Stimulated activated naive B cell treated with anti-CD40 and anti-IgM and Interleukin-4, amounts not matched to agents 10 μg/mL and 1 μg/mL and 100 μg/mL, for 72 hours (primary cell): ENCODE measurements around the gene MAP1LC3A.

ENCODE experiments used
- ATAC-seq, 2 donors: fragments of 150-1000 bp; cut with Tn5 transposase; replicated peaks; 2 replicates each; pipeline ENCODE4 v1.10.0; 2021; ENCODE audit warnings: moderate library complexity in 1 of 2
- DNase-seq: peaks from one replicate; pipeline ENCODE4 v3.0.0; 2021
- H3K27ac Mint-ChIP-seq: one replicate; pipeline ENCODE4 v1.8.0; 2022; ENCODE audit warnings: mild to moderate bottlenecking, mixed read lengths
- H3K27me3 Mint-ChIP-seq, 2 donors: one replicate each; pipeline ENCODE4 v1.8.0; 2022; ENCODE audit warnings: mixed read lengths in 2 of 2
- H3K36me3 Mint-ChIP-seq, 2 donors: one replicate each; pipeline ENCODE4 v1.8.0; 2022; ENCODE audit warnings: mixed read lengths in 2 of 2, mild to moderate bottlenecking in 1 of 2
- H3K4me1 Mint-ChIP-seq, 2 donors: one replicate each; pipeline ENCODE4 v1.8.0; 2022; ENCODE audit warnings: mixed read lengths in 2 of 2, mild to moderate bottlenecking in 1 of 2
- H3K4me3 Mint-ChIP-seq, 2 donors: one replicate each; pipeline ENCODE4 v1.8.0; 2022; ENCODE audit warnings: mild to moderate bottlenecking in 2 of 2, mixed read lengths in 2 of 2, moderate library complexity in 1 of 2
- H3K9me3 Mint-ChIP-seq, 2 donors: one replicate each; pipeline ENCODE4 v1.8.0; 2022; ENCODE audit warnings: mixed read lengths in 2 of 2, mild to moderate bottlenecking in 1 of 2

Gene MAP1LC3A

DNA sequence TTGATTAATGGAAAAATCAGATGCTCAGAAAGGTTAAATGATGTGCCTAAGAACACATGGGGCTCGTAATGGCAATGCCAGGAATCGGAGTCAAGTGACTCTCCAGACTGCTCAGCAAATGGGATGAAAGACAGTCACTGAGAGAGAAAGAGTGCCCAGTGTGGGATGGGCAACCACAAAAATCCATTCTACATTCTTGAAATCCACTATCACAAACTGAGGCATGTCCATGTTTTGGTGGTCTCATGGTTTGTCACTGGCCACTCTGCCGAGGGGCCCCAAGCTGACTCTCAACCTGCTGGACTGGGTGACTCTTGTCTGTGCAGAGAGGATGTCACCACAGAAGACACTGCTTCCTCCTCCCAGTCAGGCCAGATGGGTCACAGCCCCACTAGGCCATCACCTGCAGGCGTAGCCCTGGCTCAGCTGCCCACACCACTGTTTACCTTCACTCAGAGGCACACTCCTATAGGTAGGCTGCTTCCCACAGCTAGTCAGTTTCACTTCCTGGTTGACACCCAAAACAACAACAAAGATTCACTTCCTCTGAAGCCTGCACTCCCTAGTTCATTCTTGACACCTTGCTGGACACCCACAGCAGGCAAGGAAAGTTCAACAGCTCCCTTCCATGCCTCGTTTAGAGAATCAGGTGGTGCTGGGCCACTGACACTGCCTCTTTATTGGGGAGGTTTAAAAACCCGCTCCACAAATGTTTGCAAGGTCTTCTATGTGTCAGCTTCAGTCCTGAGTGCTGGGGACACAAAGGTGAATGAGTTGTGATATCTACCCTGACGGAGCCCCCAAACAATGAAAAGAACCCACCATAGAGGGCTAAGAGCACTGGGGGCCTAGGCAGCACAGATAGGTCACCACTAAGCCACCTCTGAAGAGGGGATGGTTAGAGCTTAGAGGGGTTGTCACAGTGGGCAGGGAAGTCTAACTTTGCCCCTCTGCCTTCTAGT lies 21.7 kb downstream of the MAP1LC3A start:
- Mint-ChIP-seq H3K9me3 (peaks cover 8 to 9% of the 10 kb centered on the region in 2 donors), H3K27ac (peak overlapping the region; percentile 83), H3K4me1 (peaks cover 20 to 26% of the 10 kb centered on the region in 2 donors), H3K36me3 (peaks cover 31 to 43% of the 10 kb centered on the region in 2 donors), H3K27me3 (no peaks in the 10 kb centered on the region), H3K4me3 (peak overlapping the region in 1 of 2 donors; percentile 17)
- ATAC-seq, result peak; percentile 81 to 93
- peak; percentile 25 for DNase-seq

DNA sequence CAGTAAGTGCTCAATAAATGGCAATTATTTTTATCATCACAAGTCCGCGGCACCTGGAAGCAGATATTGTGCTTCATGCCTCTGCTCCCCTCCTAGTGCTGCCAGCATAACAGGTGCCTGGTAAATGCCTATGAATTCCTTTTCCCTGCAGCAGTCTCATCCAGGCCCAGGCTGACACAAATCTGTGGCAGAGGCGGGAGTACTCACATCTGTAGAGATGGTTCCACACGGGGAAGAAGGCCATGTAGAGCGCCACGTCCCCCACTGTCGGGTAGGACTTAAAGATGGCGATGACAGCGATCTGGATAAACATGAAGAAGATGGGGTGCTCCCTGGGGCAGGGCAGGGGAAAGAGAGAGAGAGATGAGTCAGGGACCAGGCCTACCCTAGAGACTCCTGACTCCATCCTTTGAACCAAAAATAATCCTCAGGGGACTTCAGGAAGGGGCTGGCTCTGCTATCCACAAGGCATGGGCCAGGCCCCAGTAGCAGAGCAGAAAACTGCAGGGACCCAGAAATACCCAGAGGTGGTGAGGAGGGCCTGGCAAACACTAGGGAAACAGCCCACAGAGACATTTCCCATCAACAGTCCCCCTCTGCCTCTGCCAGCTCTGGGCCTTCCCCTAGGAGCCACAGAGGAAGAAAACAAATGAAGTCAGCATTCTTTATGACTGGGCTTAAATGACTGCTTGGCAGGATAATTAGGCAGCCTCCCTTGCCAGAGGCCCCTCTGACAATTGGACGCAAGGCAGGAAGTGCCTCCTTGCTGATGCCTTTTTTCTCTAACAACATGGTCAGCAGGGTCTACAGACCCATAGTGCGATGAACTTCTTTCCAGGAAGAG lies 23.0 kb downstream of the MAP1LC3A start:
- Mint-ChIP-seq H3K27ac (peak overlapping the region; percentile 87), H3K36me3 (peaks cover 33 to 42% of the 10 kb centered on the region in 2 donors), H3K4me1 (peaks cover 20 to 26% of the 10 kb centered on the region in 2 donors), H3K27me3 (no peaks in the 10 kb centered on the region), H3K9me3 (peaks cover 8 to 9% of the 10 kb centered on the region in 2 donors), H3K4me3 (no peak overlapping the region)
- ATAC-seq (peak; percentile 74 to 88), DNase-seq (peak; percentile 39)

DNA sequence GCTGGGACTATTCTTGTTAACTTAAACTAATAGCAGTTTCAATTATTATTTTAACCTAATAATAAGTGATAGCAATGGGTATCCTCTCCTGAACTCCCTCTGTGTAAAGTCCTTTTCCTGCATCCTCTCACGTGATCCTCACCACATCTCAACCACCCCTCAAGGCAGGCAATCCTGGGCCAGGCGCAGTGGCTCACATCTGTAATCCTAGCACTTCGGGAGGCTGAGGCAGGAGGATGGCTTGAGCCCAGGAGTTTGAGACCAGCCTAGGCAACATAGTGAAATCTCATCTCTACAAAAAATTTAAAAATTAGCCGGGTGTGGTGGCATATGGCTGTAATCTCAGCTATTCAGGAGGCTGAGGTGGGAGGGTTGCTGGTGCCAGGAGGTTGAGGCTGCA lies 23.7 kb downstream of the MAP1LC3A start:
- Mint-ChIP-seq H3K9me3 (peaks cover 8 to 9% of the 10 kb centered on the region in 2 donors), H3K36me3 (peaks cover 33 to 42% of the 10 kb centered on the region in 2 donors), H3K4me3 (no peak overlapping the region), H3K27me3 (no peaks in the 10 kb centered on the region), H3K27ac (peak overlapping the region; percentile 56), H3K4me1 (peaks cover 20 to 26% of the 10 kb centered on the region in 2 donors)
- DNase-seq (no peak), ATAC-seq (no peak)

DNA sequence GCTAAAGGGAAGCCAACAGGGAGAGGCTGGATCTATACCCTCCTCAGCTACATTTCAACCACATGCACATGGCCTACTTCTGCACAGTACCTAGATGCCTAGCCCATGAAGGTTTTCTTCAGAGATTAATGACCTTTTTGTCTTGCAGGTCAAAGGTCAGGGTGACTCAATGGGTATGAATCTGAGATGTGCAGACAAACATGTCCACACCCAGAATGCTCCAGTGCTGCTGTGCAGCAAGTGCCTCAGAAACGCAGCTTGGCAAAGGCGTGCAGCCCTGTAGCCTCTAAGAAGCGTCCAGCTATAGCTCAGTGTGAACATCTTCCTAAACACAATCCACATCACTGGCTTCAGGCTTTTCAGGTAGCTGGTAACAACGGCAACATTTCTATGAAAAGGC lies 24.4 kb downstream of the MAP1LC3A start:
- Mint-ChIP-seq H3K27ac (peak overlapping the region; percentile 56), H3K27me3 (no peaks in the 10 kb centered on the region), H3K4me3 (no peak overlapping the region), H3K4me1 (peaks cover 20 to 26% of the 10 kb centered on the region in 2 donors), H3K36me3 (peaks cover 33 to 47% of the 10 kb centered on the region in 2 donors), H3K9me3 (peaks cover 8 to 9% of the 10 kb centered on the region in 2 donors)
- no peak for DNase-seq
- no peak for ATAC-seq

DNA sequence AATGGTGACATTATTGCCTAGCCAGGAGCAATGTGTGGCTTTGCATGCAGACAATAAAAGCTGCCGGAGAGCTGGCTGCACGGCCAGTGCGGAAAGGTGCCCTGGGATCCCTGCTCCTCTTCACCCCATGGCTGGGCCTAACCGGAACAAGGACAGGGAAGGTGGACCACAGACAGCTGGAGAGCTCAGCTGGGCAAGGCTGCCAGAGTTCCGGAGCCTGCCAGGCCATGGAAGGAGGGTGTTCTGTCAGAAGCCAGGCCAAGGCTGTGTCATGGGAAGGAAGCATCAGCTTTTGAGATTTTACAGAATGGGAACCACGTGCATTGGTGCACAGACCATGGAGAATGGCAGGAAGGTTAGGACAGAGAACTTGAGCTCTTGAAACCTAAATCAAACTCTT lies 25.0 kb downstream of the MAP1LC3A start:
- peaks cover 20 to 26% of the 10 kb centered on the region in 2 donors for H3K4me1 Mint-ChIP-seq
- no peaks in the 10 kb centered on the region for H3K27me3 Mint-ChIP-seq
- DNase-seq, result no peak
- H3K4me3 Mint-ChIP-seq, result no peak overlapping the region
- H3K27ac Mint-ChIP-seq, result no peak overlapping the region
- peaks cover 33 to 47% of the 10 kb centered on the region in 2 donors for H3K36me3 Mint-ChIP-seq
- peaks cover 8 to 9% of the 10 kb centered on the region in 2 donors for H3K9me3 Mint-ChIP-seq
- ATAC-seq, result no peak

DNA sequence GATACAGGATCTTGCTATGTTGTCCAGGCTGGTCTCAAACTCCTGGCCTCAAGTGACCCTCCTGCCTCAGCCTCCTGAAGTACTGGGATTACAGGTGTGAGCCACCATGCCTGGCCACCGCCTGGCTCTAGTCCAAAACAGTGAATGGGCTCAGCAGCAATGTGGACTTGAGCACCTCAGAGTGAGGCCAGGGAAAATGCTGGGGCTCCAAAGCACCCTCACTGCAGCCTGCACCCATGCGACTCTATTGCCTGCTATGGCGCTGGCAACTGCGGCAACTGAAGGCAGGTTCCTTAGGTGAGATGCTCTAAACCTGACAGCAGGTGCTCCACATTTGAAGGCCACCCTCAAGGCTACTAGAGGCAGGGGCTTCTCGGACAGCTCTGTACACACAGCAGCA lies 26.5 kb downstream of the MAP1LC3A start:
- no peaks in the 10 kb centered on the region for H3K27me3 Mint-ChIP-seq
- peaks cover 15 to 22% of the 10 kb centered on the region in 2 donors for H3K4me1 Mint-ChIP-seq
- no peak for ATAC-seq
- no peak overlapping the region for H3K27ac Mint-ChIP-seq
- peaks cover 8 to 9% of the 10 kb centered on the region in 2 donors for H3K9me3 Mint-ChIP-seq
- peaks cover 29 to 40% of the 10 kb centered on the region in 2 donors for H3K36me3 Mint-ChIP-seq
- H3K4me3 Mint-ChIP-seq, result no peak overlapping the region
- DNase-seq, result no peak

DNA sequence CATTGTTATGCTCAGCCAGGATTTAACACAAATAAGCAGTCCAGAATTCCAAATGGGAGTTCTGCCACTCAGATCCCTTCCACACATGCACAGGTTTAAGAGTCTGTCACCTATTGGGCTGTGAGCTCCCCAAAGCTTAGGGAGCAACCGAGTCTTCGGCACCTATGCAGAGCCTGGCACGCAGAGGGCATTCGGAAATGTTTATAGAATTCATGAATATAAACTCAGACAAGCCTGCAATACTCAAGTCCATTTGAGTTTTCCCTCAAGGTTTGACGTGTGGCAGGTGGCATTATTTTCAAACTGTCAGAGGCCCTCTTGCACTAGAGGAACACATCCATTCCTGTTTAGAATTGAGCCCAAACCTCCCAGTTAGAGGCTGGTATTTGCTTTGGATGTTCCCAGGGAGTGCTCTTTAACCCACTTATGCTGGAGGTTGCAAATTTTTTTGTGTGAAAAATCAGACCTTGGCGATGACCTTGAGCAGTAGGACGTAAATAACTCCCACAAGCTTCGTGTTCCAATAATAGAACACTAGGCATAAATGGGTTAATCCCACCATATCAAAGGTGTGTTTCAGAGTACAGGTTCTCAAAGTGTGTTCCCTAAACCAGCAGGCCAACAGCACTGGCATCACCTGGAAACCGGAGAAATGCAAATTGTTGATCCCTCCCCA lies 28.1 kb downstream of the MAP1LC3A start:
- no peak overlapping the region for H3K4me3 Mint-ChIP-seq
- no peaks in the 10 kb centered on the region for H3K9me3 Mint-ChIP-seq
- H3K4me1 Mint-ChIP-seq, result peaks cover 5 to 9% of the 10 kb centered on the region in 2 donors
- peaks cover 13 to 24% of the 10 kb centered on the region in 2 donors for H3K36me3 Mint-ChIP-seq
- no peak for DNase-seq
- no peaks in the 10 kb centered on the region for H3K27me3 Mint-ChIP-seq
- no peak for ATAC-seq
- H3K27ac Mint-ChIP-seq, result no peak overlapping the region

DNA sequence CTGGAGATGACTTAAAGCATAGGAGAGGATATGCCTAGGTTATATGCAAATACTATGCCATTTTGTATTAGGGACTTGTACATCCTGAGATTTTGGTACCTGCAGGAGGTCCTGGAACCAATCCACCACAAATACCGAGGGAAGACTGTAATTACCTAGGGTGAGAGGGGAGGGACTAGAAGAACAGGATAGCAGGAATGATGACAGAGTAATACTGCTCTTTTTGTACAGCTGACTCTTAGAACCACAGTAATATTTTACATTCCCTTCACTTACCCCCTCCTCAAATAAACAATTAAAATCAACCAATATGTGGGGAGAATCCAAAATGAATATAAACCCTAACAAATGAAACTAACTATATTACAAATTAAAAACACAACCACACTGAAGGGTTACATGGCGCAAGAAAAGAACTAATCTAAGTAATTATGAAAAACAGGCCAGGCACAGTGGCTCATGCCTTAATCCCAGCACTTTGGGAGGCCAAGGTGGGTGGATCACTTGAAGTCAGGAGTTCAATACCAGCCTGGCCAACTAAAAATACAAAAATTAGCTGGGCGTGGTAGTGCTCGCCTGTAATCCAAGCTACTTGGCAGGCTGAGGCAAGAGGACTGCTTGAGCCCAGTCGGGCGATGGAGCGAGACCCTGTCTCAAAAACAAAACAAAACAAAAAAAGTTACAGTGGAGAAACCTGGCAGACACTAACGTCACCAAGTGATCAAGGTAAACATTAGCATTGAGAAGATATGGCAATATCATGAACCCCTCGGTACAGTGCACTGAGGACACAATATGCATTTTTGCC lies 37.1 kb downstream of the MAP1LC3A start:
- H3K27ac Mint-ChIP-seq, result no peak overlapping the region
- H3K4me1 Mint-ChIP-seq, result no peaks in the 10 kb centered on the region
- peaks cover 3 to 11% of the 10 kb centered on the region in 2 donors for H3K36me3 Mint-ChIP-seq
- ATAC-seq (no peak), DNase-seq (no peak)
- H3K4me3 Mint-ChIP-seq, result no peak overlapping the region
- H3K9me3 Mint-ChIP-seq, result no peaks in the 10 kb centered on the region
- H3K27me3 Mint-ChIP-seq, result no peaks in the 10 kb centered on the region

DNA sequence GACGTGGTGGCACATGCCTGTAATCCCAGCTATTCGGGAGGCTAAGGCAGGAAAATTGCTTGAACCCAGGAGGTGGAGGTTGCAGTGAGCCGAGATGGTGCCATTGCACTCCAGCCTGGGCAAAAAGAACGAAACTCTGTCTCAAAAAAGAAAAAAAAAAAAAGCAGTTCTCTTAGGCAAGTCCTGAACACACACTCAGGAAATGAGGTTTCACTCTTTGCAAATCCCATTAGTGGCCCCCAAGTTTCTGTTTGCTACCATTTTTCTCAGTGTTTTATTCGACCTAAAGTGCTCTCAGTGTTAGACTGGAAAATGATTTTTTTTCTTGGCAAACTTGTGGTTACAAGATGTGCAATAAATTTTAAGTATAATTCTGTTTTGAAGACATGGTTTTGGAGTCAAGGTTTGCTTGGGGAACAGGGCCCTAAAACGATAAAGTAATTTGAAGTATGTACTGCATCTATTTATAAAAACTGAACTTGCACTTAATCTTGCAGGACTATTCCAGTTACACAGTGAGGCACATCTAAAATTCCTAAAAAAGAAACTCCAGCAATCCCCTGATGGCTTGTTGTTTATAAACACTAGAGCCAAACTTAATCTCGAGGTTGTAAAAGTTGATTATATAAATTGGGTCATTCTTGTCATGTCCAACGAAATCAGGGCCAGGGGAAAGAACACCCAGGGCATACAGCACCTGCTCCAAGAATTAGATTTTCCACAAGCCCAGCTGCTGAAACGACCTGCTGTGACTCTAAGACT lies 42.6 kb downstream of the MAP1LC3A start:
- peaks cover 8 to 14% of the 10 kb centered on the region in 2 donors for H3K36me3 Mint-ChIP-seq
- no peak for DNase-seq

DNA sequence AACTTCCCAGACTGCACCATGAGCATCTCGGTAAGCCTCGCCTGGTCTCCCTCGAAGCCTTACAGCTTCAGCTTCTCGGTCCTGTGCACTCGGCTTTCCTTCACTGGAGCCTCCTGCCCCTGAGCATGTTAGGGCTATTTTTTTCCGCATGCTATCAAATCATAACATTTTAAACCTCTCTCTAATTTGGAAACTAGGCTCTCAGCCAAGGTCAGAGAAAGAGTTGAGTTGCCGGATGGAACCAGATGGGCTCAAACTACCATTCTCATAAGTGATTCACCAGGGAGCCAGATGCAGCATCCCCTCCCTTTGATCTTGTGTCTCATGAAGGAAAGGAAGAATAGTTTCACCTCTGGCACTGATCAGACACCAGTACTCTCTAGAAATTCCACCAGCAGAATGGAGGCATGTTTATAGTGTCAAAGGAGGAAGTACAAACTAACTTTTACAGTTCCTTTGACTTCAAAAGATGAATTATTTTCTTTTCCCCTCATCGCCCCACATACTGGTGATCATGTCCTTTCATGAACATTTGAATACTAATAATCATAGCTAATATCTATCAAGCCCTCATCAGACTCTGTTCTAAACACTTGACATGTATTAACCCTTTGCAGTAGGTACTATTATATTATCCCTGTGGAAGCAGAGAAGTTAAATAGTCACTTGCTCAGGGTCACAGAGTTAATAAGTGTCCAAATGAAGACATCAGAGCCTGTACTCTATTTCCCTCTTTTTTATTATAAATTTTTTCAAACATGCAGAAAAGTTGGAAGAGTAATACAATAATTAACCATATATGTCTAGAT lies 46.7 kb downstream of the MAP1LC3A start:
- Mint-ChIP-seq H3K27ac (no peak overlapping the region), H3K4me1 (peaks cover 9 to 11% of the 10 kb centered on the region in 2 donors), H3K4me3 (no peak overlapping the region), H3K9me3 (peaks cover 6 to 7% of the 10 kb centered on the region in 2 donors), H3K27me3 (no peaks in the 10 kb centered on the region), H3K36me3 (peaks cover 16 to 26% of the 10 kb centered on the region in 2 donors)
- DNase-seq, result no peak
- ATAC-seq, result no peak

More for the DNA sequence above, 42.6 kb downstream of the MAP1LC3A start:
- H3K4me1 Mint-ChIP-seq, result no peaks in the 10 kb centered on the region
- no peak overlapping the region for H3K27ac Mint-ChIP-seq
- H3K4me3 Mint-ChIP-seq, result no peak overlapping the region
- H3K27me3 Mint-ChIP-seq, result no peaks in the 10 kb centered on the region
- H3K9me3 Mint-ChIP-seq, result no peaks in the 10 kb centered on the region
- no peak for ATAC-seq

DNA sequence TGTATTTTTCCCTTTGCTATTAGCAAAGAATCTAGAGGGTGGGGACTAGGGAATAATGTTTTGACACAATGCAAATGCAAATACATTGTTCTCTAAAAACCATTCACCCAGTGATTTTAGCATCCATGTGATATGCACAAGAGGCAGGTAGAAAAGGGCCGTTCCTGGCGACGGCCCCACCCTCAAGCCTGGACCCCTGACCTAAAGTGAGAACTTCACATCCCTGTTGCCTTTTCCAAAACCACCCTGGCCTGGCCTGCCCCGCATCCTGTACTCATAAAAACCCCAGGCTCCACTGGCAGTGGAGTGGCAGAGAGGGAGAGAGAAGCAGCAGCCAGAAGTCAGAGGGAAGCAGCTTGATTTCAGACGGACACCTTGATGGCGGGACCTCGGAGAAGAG lies 48.5 kb downstream of the MAP1LC3A start:
- no peaks in the 10 kb centered on the region for H3K27me3 Mint-ChIP-seq
- H3K4me3 Mint-ChIP-seq, result no peak overlapping the region
- no peak for DNase-seq
- no peak overlapping the region for H3K27ac Mint-ChIP-seq
- peaks cover 12 to 19% of the 10 kb centered on the region in 2 donors for H3K4me1 Mint-ChIP-seq
- ATAC-seq, result no peak
- peaks cover 31 to 33% of the 10 kb centered on the region in 2 donors for H3K36me3 Mint-ChIP-seq
- H3K9me3 Mint-ChIP-seq, result peaks cover 9 to 11% of the 10 kb centered on the region in 2 donors
